ENCODE measurements around the gene PRICKLE2. TPM values are rescaled to one million over a fixed set of nuclear protein-coding genes. Genes with fewer than 3 reads are reported as not detected.

PRICKLE2 gene
- total RNA-seq, 1 donor from 2014 or later = 12.4 TPM

DNA sequence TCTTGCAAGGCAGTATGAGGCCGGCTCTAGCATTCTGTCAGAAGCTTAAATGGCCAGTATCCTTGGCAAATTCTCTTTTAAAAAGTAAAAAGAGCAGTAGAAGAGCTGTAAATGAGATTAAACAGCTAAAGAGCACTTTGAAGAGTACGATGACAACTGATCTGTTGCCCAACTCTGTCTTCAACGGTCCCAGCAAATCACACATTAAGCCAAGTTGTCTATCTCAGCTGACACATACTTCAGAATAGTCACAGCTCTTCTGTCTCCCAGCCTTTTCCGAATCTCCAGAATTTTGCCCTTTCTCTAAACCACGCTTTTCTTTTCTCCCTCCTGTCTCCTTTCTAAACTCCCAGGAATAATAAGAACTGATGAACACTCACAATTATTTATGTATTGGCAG is 51.7 kb downstream of the PRICKLE2 start:
- DNase-seq (ENCODE audit: low spot score) = no peak
- intact Hi-C loops (cut with DNase I) = no loop called here

DNA sequence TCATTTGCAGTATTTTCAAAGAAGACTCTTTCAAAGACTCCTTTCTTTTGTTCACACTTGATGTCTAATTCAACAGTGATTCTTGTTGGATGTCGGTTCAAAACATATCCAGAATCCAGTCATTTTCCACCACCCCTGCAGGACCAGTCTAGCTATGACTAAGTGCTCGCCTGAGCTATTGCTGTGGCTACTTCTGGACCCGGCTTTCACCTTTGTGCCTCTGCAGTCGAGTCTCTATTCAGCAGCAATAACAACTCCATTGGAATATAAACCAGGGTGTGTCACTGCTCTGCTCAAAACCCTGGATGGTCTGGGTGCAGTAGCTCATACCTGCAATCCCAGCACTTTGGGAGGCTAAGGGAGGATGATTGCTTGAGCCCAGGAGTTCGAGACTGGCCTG is 55.0 kb downstream of the PRICKLE2 start:
- intact Hi-C loops (cut with DNase I) = no loop called here
- DNase-seq (ENCODE audit: low spot score) = no peak

DNA sequence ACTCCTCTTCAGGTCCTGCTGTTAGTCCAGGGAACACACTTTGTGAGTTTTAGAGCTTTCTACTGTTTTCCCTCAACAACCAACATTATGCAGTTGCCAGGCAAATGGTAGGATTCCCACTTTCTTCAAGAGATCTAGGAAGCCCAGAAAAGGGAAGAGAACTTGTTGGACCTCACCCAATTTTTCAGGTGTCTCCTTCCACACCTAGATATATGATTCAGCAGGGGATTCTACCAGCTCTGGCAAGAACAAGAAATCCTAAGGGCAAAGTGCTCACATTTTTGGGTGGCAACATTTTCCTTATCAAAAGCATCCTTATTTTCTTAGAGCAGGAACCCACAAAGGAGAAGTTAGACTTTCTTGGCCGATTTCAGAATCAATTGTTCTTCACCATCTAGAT is 57.4 kb downstream of the PRICKLE2 start:
- intact Hi-C loops (cut with DNase I) = no loop called here
- no peak for DNase-seq (ENCODE audit: low spot score)

DNA sequence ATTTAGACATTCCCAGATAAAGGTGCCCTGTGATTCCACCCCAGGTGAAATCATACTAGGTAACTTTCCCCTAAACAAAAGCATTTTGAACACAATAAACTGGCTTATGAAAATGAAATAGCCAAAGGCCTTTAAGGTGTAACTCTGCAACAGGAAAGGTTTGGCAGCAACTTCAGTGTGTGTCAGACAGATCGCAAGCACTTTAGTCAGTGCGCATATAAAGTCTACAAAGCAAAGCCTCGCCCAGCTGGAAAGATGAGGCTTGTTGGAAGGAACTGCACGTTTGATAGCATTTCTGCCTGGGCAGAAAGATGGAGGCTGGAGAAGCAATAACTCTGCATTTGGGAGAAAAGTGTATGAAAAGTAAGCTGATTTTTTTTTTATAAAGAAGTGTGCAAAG is 57.9 kb downstream of the PRICKLE2 start:
- no peak for DNase-seq (ENCODE audit: low spot score)
- intact Hi-C loops (cut with DNase I) = no loop called here

DNA sequence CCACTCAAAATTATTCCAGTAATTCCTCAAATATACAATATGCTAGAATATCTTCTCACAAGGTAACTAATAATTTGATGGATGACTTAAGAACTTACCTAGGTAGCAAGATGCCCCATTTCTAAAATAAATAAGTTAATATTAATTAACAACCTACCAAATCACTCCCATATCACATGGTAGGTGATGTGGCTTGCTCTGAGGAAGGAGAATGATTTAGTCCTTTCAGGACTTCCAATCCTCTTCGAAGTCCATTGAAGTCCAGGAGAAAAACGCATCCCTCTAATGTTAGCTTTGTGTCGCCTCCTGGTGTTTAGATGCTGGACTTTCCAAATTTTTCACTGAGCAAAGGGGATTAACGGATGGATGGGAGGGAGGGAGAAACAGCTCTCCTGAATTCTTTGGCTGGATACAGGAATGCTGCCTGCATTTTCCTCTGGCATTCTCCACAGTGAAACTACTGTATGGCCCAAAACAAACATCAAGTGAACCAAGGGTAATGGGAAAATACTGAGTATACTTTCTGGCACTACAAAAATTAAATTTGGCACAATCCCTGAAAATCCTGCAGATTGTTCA is 58.6 kb downstream of the PRICKLE2 start:
- no peak for DNase-seq (ENCODE audit: low spot score)
- intact Hi-C loops (cut with DNase I) = no loop called here

DNA sequence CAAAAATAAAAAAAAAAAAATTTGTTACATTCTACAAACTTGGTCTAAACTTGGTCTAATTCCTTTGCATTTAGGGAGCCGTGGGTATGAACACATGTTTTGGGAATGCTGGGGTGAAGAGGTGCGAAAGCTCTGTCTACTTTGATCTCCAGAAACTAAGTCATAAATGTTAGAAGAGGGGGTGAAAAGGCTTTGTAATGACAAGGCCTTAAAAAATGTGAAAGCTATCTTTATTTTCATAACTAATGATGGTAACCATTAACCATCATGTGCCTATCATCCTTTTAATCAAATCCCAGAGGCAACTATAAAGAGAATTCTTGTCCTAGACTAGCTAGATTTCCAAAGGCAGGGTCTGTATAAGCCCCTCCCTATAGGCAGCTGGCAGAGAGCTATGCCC is 60.9 kb downstream of the PRICKLE2 start:
- intact Hi-C loops (cut with DNase I) = loop anchor here (5.0 kb wide), 1 partner anchor 102 kb away; no protein-coding TSS in a partner anchor
- no peak for DNase-seq (ENCODE audit: low spot score)

DNA sequence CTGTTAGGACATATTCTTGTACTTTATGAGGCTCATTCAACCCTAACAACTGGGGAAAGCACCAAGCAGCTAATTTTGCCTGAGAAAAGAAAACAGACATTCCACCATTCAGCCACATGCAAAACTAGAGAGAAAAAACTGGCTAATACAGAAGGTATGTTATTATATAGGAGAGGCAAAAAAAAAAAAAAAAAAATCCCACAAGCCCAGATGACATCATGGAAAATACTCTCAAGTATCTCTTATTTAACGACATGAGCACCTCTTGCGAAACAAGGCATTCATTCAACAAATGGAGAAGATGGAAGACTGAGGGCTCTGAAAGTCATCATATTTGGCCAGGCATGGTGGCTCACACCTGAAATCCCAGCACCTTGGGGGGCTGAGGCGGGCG is 61.5 kb downstream of the PRICKLE2 start:
- DNase-seq (ENCODE audit: low spot score) = no peak
- intact Hi-C loops (cut with DNase I) = loop anchor here (5.0 kb wide), 1 partner anchor 101 kb away; no protein-coding TSS in a partner anchor

DNA sequence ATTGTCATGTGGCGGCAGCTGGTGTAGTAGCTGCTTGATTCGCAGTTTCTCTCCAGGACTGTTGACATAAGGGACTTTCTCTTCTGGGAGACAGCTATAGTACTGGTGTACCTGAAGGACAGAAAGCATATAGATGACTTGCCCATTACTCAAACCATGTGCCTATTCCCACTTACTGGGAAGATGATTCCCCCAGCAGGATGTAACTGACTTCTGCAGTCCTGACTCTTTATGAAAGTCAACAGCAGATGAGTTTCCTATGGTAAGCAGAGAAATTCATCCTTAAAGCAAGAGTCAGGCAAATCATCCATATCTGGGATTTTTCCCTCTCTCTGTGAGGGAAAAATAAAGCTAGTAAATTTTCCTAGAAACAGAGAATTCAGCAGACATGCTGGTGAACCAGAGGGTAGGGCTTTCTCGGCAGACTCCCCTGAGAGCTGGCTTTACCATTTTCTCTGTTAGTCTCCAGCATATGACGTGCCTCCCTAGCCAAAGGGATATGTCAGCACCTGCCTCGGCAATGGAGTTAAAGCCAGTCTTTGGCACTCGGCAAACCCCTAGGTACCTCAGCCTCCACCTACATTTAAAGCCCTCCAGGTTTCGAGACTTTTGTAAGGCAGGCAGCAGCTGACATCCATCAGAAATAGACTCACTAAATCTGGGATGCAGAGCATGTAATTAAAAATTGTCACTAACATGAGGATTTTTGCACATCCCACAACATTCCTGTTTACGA is 62.1 kb downstream of the PRICKLE2 start:
- intact Hi-C loops (cut with DNase I) = loop anchor here (5.0 kb wide), 1 partner anchor 101 kb away; no protein-coding TSS in a partner anchor
- no peak for DNase-seq (ENCODE audit: low spot score)

DNA sequence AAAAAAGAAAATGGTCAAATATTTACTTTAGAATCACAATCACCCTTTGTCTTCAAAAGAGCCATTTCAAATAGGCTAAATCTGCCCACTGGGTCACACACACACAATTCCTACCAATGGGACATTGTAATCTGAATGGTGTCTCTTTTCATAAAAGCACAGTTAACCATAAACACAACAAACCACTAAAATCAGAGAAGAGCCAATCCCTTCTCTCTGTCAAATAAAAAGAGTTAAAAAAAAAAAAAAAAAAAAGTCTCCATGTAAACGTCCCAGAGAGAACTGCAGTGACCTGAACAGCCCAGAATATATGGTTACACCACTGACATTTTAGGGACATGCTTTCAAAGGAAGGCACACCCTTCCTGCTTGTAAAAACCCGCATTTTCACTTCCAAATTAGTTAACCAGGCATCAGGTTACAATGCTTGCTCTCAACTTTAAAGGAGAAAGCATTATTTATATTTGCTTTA is 63.7 kb downstream of the PRICKLE2 start:
- no peak for DNase-seq (ENCODE audit: low spot score)
- intact Hi-C loops (cut with DNase I) = loop anchor here (5.0 kb wide), 1 partner anchor 99 kb away; no protein-coding TSS in a partner anchor

DNA sequence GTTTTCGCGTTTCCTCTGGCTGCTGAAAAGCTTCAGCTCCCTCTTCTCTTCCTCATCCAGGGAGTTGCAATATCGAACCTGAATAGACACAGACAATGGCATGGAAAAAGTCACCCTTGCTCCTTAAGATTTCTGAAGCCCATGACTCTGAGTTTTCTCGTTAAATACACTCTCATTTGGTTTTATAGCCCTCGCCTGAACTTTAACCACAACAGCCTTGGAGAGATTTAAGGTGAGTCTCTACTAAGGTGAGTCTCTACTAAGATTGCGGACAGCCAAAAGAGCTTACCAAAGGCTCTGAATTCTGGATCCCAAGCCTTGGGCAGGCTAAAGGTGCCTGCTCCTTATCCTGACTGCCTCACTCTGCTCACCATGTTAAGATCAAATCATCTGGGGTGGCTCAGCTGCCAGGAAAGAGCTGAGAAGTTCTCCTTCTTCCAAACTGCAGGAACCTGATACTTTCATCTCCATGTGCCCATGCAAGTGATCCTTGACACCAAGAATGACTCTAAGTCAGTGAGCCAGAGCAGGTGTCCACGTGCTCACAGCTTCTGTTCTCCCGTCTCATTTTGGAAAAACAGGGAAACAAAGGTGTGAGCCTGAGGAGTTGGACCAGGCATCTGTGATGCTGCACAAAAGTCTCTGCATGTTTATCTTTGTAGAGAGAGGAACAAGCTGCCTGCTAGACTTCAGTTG is 65.1 kb downstream of the PRICKLE2 start:
- no peak for DNase-seq (ENCODE audit: low spot score)
- intact Hi-C loops (cut with DNase I) = loop anchor here (5.0 kb wide), 1 partner anchor 98 kb away; no protein-coding TSS in a partner anchor

DNA sequence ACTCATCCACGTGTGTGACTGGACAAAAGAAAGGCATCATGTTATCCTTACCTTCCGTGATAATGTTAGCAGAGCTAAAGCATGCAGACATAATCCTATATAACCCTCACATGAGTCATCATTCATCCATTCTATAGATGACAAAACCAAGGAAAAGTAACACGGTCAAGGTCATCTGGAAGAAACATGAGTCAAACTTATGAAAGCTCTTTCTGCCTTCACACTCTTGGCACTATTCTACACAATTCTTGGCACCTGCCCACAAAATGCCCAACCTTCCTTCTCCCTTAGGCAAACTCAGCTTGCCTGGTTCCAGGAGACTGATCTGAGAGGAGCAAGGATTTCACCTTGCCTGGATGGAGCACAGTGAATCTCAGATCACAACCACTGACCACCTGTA is 66.9 kb downstream of the PRICKLE2 start:
- intact Hi-C loops (cut with DNase I) = no loop called here
- DNase-seq (ENCODE audit: low spot score) = no peak

DNA sequence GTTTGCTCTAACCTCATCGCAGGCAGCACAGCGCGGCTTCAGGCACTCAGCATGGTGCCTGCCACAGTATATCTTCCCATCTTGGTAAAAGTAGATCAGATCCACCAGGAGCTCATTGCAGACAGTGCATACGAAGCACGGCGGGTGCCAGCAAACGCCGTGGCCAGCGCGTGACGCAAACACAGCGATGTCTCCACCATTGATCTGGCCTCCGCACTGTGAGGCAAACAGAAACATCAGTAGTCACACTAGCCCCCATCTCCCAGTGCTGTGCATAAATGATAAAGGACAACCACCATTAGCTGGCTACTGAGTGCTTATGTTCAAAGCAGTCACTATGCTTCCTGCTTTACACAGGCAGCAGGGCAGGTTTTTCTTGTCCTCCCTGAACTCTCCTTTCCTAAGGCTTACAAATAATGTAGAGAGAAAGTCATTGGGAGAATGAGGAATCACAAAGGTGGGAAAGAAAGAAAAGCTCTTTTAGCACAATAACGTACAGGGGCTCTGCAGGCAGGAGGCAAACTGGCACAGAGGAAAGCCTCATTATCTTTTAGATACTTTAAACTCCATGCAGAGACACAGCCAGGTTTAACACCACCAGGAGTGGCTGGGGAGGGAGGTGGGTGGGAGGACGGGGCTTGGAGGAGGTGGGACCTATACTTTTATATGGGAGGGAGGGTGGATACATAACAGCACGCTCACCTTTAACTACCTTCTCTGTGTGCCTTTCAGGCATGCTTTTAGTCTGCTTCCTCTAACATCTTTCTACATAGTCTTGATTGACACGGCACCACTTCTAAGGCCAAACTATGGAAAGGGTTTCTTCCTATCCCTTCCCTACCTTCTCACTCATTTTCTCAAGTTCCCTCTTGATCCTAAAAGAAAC is 67.9 kb downstream of the PRICKLE2 start:
- intact Hi-C loops (cut with DNase I) = no loop called here
- DNase-seq (ENCODE audit: low spot score) = no peak

DNA sequence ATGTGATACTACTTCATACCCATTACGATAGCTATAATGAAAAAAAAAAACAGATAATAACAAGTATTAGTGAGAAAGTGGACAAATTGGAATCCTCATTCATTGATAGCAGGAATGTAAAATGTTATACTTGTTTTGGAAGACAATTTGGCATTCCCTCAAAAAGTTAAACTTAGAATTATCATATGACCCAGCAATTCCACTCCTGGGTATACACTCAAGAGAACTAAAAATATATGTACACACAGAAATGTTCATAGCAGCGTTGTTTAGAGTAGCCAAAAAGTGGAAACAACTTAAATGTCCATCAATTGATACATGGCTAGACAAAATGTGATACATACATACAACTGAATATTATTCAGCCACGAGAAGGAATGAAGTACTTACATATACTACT is 69.9 kb downstream of the PRICKLE2 start:
- intact Hi-C loops (cut with DNase I) = no loop called here

DNA sequence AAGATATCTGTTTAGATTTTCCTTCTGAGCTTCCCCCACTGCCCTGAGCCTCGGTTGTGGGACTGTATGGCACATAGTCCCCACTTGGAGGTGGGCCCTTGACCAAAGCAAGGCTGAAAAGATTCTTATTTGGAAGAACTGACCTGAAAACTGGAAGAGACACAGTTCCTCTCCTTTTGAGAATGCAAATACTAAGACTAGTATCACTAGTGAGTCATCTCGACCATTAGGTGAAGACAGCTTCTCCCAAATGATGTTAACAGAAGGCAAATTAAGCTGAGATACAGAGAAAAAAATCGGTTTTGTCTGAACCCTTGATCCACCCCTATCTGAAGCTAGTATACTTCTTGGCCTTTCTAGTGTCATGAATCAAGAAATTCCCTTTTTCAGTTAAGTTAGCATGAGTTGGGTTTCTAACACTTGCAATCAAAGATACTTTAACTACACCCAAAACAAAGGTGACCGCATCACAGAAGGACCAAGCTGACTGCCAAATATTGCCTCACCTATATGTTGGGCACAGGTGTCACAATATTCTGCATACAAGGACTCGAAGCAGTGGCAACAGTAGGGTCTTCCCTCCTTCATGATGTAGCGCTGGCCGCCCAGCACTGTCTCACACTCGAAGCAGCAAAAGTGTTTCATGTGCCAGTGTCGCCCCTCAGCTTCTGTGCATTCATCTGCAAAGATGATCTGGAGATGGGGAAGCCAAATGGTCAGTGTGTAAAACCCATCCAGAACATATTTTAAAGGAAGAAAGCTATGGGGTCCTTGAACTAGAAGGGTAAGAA is 72.4 kb downstream of the PRICKLE2 start:
- intact Hi-C loops (cut with DNase I) = no loop called here

More for the DNA sequence above, 69.9 kb downstream of the PRICKLE2 start:
- no peak for DNase-seq (ENCODE audit: low spot score)

DNA sequence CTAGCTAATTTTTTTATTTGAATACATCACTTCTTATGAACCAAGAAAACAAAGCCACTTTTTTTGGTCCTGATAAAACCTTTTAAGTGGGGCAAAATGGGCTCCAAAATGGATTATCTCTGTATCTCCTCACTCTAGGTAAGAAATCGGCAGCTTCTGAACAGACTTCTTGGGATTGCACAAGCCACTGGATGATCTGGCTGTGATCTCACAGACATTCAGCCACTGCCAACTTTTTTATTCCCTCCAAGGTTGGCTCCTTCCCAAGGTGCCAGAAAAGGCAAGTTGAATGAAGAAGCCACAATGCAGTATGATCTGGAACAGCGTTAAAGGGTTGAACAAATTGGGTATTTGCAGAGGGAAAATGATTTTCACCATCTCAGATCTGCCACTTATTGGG is 73.2 kb downstream of the PRICKLE2 start:
- no peak for DNase-seq (ENCODE audit: low spot score)
- intact Hi-C loops (cut with DNase I) = no loop called here

More for the DNA sequence above, 72.4 kb downstream of the PRICKLE2 start:
- no peak for DNase-seq (ENCODE audit: low spot score)

DNA sequence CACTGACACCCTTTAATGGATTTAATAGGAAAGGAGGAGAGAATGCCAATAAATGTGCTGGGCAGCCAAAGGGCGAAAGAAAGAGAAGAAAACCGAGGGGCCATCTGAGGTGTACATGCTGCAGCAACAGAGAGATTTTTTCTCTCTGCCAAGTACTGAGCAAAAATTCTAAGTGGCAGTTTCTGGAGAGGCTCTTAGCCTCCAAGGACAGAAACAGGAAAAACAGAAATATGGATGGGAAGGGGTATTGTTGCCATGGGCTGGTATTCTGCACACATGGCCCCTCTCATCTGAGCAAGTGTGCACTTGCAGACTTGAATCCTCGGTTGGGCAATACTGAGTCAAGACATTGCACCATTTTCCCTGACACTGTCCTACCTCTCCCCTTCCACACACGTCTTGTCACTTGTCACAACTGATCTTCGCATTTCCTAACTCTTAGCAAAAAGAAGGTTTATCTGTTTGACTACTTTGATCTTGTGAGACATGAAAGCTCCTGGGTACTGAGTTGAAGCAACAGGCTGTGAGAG is 73.9 kb downstream of the PRICKLE2 start:
- no peak for DNase-seq (ENCODE audit: low spot score)
- intact Hi-C loops (cut with DNase I) = no loop called here

DNA sequence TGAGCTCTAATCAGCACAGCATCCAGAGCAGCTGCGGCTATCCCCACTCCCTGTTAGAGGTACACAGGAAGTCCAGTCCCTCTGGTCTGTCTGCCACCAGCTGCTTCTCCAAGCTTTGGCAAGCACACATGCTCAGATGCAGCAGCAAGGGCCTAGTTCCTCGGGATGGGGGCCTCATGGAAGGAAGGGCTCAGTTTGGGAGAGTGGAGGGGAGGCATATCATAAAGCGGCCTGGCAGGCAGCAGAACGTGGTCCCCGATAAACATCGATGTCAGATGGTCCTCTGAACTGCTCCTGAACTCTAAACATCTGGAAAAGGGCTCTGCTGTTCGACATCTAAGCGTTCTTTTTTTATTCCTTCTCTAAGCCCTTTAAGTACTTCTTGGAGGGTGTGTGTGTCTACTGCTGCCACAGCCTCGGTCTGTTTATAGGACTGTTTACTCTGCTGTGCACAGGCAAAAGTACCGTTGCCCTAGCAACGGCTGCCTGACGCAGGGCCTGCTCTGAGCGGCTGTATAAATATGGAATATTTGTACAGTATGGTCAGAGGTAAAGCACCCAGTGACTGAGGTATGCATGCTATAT is 74.6 kb downstream of the PRICKLE2 start:
- intact Hi-C loops (cut with DNase I) = no loop called here
- DNase-seq (ENCODE audit: low spot score) = no peak

DNA sequence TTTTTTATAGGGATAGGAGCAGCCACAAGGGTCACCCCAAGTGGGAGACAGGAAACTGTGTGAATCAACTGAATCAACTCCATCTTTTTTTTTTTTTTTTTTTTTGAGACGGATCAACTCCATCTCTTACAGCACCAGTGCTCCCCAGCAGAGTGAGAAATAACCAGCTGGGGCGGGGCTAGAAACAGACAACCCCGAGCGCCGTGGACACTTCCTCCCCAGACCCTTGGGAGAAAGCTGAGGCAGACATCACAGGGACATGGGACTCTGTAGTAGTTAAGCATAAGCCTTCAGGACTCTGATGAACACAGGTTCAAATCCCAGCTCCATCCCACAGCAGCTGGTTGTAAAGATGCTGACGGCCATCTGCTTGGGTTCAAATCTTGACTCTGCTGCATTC is 75.4 kb downstream of the PRICKLE2 start:
- DNase-seq (ENCODE audit: low spot score) = no peak
- intact Hi-C loops (cut with DNase I) = no loop called here

Data from cardiac septum (tissue), 1 donor.